Activated CD8-positive, alpha-beta memory T cell treated with anti-CD3 and anti-CD28 coated beads for 4 hours (primary cell): ENCODE results near the gene PTGIR.
"Not testable (repeated sequence)": the region's sequence is repeated elsewhere in the genome, so short reads cannot be mapped to it uniquely, and the experiment has no call there.

Experiments
- DNase-seq, 2 donors: peaks; one replicate each; pipeline ENCODE4 v3.0.0-alpha.2; 2020; ENCODE audit warnings: low read depth in 2 of 2

The PTGIR gene

DNA sequence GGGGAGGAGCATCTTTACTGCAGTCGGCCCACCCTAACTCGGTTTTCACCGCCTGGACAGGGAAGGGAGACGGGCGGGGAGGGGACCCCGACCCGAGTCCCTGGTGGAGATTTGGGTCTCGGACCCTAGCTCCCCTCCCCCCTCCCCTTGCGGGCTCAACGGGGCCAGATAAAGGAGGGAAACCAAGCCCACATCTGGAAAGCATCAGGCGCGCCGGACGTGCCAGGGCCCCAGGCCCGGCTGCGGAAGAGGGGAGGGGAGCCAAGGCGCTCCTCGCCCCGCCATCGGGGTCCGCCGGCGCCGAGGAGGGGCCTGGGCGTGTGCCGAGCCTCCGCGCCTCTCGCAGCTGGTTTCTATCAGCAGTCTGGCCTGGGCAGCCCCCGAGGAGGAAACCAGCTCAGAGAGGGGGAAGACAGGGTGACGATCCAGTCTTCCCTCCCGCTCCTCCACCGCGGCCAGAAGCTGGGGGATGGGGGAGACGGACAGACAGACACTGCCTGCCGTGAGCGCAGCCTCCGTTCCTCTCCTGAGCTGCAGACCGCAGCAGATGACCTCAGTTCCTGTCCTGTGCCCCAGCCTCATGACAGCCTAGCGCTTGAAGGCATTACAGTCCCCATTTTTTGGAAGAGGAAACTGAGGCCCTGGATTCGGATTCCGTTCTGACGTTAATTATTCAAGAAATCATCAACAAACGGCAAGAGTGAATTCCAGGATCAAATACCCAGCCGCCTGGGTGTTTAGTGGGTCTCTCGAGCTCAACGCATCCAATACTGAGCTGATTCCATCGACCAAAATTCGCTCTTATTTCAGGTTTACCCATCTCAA, 14.7 kb upstream of the PTGIR start:
- DNase-seq, result no peak

- DNase-seq, result no peak
Observed at GRCh38 chr19:46637224-46637623, 12.3 kb upstream of the PTGIR start.

- DNase-seq, result no peak
Observed at GRCh38 chr19:46635920-46636761, 11.3 kb upstream of the PTGIR start, which contains the start of gene GNG8. TSS of gene GNG8 (minus strand) at chr19:46636202. CDS start at chr19:46634682, 1,520 bp downstream.

DNA sequence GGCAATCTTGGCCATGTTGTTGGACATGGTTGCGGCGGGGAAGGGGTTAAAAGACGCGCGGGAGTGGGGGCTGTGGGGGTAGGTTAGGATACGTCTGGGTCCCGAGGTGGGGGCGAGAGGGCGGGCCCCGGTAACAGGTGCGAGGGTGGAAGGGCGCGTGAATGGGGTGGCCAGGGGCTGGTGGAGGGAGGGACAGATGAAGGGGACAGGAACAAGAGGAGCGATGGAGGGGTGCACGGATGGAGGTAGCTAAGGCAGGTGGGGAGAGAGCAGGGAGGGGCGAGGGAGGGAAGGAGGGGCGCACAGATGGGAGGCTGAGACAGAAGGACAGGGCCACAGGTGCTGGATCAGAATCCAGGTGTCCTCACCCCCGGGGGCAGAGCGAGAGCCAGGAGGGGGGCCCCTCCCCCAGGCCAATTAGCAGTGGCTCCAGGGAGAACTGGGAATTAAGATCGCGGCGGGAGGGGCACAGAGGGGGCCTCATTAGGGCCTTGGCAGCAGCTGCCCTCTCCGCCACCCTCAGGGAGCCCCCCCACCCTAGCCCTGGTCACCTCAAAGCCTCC, 9.8 kb upstream of the PTGIR start:
- DNase-seq, result no peak

DNA sequence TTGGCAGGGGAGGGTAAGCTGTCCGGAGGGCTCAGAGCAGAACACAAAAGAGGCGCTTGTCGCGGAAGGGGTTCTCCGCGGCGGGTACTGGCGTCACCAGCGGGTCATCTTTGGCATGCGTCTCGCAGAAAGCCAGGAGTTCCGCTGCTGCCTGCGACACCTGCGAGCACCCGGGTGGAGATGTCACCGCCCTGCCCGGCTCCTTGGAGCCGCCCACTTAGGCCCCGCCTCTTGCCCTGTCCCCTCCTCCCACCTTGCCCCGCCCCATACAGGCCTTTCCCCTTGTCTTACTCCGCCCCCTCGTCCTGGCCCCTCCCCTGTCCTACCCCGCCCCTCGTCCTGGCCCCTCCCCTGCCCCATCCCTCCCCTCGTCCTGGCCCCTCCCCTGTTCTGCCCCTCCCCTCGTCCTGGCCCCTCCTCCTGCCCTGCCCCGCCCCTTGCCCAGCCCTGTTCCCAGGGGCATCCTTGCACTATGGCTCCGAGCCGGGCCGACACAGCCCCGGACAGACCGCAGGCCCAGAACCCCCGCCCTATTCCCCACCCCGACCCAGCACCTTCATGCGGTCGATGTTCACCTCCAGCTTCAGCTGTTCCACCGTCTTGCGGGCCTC, 9.3 kb upstream of the PTGIR start:
- peak; percentile 77 to 87 for DNase-seq

GRCh38 chr19:46633130-46633529, 8.2 kb upstream of the PTGIR start:
- DNase-seq, result no peak

DNA sequence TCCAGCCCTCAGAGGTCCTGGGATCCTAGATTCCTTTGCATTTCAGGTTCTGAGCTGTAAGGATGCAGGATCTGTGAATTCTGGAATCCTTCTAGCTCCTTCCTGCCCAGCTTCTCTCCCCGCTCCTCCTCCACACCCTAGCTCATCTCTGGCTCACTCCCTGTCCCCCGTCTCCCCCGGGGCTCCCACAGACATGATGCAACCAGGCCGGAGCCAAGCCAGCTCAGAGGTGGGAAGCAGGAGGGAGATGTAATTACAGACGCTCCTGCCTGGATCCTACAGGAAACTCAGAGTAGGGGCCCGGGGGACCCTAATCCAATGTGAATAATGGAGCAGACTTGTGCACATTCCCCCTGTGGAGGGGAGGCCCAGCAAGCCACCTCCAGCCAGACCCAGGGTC, 6.6 kb upstream of the PTGIR start:
- no peak for DNase-seq

- DNase-seq, result no peak
Observed at GRCh38 chr19:46630586-46631205, 5.8 kb upstream of the PTGIR start.

DNA sequence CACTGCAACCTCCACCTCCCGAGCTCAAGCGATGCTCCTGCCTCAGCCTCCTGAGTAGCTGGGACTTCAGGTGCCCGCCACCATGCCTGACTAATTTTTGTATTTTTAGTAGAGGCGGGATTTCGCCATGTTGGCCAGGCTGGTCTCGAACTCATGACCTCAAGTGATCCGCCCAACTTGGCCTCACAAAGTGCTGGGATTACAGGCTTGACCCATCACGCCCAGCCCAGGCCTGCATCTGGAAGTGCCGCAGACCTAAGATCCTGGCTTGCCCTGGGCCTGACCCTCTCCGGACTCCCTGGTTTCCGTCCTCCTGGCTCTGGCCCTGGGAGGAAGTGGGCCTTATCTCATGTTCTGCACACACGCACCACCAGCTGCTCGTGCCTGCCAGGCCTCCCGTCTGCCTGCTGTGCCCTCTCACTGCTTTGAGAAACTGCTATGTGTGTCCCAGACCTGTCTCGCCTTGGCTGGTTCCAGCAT, 4.7 kb upstream of the PTGIR start:
- DNase-seq, result no peak

DNA sequence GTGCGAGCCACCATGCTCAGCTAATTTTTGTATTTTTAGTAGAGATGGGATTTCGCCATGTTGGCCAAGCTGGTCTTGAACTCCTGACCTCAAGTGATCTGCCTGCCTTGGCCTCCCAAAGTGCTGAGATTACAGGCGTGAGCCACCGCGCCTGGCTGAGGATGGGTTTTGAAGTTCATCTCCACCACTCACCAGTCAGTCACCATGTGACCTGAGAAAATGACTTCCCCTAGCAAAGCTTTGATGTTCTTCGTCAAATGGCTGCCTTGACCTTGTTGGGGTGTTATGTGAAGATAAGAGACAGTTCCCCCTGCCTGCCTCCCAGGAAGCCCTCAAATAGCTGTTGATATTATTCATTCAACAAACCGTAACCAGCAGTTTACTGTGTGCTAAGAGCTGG, 4.1 kb upstream of the PTGIR start:
- DNase-seq, result not testable (repeated sequence)

- DNase-seq, result no peak
Observed at GRCh38 chr19:46626446-46626845, 1.6 kb upstream of the PTGIR start.

- no peak for DNase-seq
Observed at GRCh38 chr19:46625731-46626130, 842 bp upstream of the PTGIR start.

DNA sequence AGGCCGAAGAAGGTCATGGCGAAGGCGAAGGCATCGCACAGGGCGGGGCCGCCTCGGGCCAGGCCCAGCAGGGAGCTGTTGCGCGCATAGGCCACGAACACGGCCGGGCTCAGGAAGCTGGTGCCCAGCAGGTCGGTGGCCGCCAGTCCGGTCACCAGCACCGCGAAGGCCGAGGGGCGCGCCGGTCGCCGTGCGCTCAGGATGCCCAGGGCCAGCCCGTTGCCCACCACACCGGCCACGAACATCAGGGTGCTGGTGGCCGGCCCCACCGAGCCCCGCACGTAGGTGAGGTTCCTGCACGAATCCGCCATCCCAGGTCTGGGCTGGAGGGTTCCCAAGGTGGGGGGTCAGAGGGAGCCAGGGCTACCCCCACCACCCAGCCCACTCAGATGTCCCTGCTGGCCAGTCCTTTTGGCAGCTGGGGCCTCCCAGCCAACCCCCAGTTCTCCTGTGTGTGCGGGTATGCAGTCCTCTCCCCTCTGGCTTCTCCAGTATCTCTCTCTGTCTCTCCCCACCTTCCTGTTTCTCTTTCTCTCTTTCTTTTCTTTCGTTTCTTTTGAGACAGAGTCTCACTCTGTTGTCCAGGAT, 880 bp downstream of the PTGIR start:
- no peak for DNase-seq

- DNase-seq, result no peak
Observed at GRCh38 chr19:46622118-46622446, 2.8 kb downstream of the PTGIR start.

GRCh38 chr19:46621191-46622117, 3.4 kb downstream of the PTGIR start:
- no peak for DNase-seq

GRCh38 chr19:46620716-46621115, 4.2 kb downstream of the PTGIR start:
- DNase-seq, result no peak

- no peak for DNase-seq
Observed at GRCh38 chr19:46620267-46620666, 4.6 kb downstream of the PTGIR start.

- DNase-seq, result no peak
Observed at GRCh38 chr19:46618670-46619231, 6.1 kb downstream of the PTGIR start.

DNA sequence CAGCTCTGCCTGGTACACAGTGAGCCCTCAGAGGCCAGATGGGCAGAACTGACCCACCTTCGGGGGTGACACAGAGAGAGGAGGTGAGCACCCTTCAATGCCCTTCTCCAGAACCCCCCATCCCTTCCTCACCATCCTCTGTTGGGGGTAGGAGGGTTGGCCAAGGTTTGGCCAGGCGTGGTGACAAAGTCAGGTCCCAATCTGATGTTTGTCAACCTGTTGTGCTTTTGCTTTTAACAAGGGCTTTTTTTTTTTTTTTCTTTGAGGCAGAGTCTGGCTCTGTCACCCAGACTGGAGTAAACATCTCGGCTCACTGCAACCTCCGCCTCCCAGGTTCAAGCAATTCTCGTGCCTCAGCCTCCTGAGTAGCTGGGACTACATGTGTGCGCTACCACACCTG, 7.3 kb downstream of the PTGIR start:
- no peak for DNase-seq
